Endometrial microvascular endothelial cells (primary cell): Measurements from ENCODE around the gene AJM1. TPM values are rescaled to one million over a fixed set of nuclear protein-coding genes. Genes with fewer than 3 reads are reported as not detected.

Experiments used
- in situ Hi-C: cut with HindIII; loops from 2 replicates; pipeline ENCODE4 v1.10.0; 2017; ENCODE audit warnings: low sequenced_read_pairs, low pct_unique_long_range_greater_than_20kb; ENCODE audit errors: inconsistent ontology term
- total RNA-seq: library from RNA; depleted of rRNA; stranded (reverse); fragments of >200 nt; gene quantifications from one replicate; pipeline ENCODE4 v1.2.3, GENCODE V29; 2015; ENCODE audit errors: inconsistent ontology term

AJM1 gene
- total RNA-seq, 1 donor from 2014 or later, result 0.46 TPM

DNA sequence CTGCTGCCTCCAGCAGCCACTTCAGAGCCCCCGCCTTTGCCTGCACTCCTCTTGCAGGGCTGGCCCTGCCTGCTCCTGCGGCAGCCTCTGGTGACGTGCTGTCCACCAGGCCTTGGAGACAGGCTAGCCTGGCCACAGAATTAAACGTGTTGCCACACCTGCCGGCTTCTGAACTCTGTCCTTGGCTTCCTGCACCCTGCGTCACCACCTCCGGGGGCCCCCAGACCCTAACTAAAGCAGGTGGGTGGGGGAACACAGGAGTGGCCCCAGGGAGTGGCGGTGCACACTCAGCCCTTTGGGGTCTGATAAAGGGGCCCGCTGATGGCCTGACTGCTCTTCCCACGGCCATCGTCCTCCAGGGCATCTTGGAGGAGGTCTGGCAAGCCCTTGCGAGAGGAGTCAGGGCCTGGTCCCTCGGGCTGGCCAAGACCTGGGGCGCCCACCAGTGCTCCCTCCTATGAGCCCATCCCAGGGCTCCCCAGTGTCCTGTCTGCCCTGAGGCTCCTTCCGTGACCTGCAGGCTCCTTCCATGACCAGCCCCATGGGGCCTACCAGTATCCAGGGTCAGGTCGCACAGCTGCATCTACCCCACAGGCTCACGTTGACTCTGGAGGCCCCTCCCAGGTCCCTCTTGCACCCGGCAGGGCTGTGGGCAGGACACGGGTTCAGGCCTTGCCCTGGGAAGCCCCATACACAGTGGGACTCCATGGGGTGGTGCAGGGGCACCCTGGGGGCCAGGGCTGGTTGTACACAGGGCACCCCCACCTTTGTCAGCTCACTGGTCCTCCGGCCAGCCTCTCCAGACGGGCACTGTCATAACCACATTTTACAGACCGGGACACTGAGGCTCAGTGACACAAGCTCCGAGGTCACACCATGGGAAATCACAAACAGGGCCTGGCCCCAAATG lies 8.8 kb downstream of the AJM1 start:
- in situ Hi-C loops, result no loop called here

- in situ Hi-C loops, result no loop called here
Measured at GRCh38 chr9:136851941-136852663, 9.8 kb downstream of the AJM1 start, which contains the start of gene MAMDC4. MAMDC4 (plus strand) TSS chr9:136852346; CDS start chr9:136852417, 71 bp downstream.

GRCh38 chr9:136852664-136853595 lies 10.7 kb downstream of the AJM1 start:
- in situ Hi-C loops, result no loop called here

DNA sequence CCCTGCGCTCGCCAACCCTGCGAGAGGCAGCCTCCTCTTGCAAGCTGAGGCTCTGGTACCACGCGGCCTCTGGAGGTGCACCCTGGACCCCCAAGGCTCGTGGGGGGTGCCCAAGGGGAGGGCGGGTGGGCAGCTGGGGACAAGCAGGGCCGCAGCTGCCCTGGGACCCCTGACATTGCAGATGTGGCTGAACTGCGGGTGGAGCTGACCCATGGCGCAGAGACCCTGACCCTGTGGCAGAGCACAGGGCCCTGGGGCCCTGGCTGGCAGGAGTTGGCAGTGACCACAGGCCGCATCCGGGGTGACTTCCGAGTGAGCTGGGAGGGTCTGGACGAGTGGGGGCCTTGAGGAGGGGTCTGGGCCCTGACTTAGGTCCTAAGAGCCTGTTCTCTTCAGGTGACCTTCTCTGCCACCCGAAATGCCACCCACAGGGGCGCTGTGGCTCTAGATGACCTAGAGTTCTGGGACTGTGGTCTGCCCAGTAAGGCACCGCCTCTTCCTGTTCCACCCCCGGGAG lies 11.4 kb downstream of the AJM1 start:
- in situ Hi-C loops, result no loop called here

DNA sequence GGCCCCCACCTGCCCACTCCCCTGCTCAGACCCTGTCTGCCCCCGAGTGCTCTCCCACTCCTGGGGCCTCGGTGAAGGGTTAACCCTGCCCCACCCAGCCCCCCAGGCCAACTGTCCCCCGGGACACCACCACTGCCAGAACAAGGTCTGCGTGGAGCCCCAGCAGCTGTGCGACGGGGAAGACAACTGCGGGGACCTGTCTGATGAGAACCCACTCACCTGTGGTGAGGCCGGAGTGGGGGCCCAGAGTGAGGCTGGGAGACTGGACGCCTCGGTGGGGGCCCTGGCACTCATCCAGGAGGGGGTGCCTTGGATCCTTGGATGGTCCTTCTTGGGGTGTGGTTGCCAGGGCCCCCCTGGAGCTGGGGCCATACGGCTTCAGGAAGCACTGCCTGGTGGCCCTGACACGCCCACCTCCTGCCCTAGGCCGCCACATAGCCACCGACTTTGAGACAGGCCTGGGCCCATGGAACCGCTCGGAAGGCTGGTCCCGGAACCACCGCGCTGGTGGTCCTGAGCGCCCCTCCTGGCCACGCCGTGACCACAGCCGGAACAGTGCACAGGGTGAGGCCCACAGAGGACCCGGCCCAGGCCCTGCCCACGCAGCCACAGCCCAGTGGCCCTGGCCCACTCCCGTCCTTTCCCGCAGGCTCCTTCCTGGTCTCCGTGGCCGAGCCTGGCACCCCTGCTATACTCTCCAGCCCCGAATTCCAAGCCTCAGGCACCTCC lies 12.0 kb downstream of the AJM1 start:
- in situ Hi-C loops, result no loop called here

GRCh38 chr9:136854842-136855460 lies 12.7 kb downstream of the AJM1 start:
- in situ Hi-C loops, result no loop called here

DNA sequence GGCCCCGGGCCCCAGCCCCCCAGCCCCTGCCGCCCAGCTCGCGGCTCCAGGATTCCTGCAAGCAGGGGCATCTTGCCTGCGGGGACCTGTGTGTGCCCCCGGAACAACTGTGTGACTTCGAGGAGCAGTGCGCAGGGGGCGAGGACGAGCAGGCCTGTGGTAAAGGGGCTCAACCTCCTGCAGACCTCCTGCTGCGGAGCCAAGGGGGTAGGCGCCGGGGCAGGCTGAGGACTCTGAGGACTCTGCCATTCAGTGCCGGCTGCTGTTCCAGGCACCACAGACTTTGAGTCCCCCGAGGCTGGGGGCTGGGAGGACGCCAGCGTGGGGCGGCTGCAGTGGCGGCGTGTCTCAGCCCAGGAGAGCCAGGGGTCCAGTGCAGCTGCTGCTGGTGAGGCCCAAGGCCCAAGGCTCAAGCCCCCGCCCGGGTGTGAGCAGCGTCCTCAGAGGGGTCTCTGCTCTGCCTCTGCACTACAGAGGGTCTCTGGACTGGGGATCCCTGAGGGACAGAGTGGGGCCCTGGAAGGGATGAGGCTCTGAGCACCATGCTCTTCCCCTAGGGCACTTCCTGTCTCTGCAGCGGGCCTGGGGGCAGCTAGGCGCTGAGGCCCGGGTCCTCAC lies 13.3 kb downstream of the AJM1 start:
- in situ Hi-C loops, result no loop called here

- in situ Hi-C loops, result no loop called here
Measured at GRCh38 chr9:136856079-136856476, 13.8 kb downstream of the AJM1 start.

DNA sequence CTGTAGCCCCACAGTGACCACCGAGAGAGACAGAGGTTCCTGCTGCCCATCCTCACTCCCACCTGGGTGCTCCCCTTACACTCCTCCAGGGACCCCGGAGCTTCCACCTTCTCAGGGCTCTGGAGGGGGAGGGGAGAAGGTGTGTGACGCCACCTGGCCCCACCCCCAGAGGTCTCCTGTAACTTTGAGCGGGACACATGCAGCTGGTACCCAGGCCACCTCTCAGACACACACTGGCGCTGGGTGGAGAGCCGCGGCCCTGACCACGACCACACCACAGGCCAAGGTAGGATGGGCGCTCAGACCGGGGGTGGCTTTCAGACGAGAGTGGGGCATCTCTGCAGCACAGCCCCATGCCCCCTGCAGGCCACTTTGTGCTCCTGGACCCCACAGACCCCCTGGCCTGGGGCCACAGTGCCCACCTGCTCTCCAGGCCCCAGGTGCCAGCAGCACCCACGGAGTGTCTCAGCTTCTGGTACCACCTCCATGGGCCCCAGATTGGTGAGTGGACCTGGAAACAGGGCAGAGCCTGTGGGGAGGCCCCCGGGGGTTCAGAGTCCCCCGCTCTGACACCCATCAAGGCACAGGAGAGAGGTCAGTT lies 14.4 kb downstream of the AJM1 start:
- in situ Hi-C loops, result no loop called here

- in situ Hi-C loops, result no loop called here
Measured at GRCh38 chr9:136857166-136857565, 14.9 kb downstream of the AJM1 start.

- in situ Hi-C loops, result no loop called here
Measured at GRCh38 chr9:136857581-136858412, 15.5 kb downstream of the AJM1 start.

GRCh38 chr9:136858452-136858843 lies 16.2 kb downstream of the AJM1 start:
- in situ Hi-C loops, result no loop called here

DNA sequence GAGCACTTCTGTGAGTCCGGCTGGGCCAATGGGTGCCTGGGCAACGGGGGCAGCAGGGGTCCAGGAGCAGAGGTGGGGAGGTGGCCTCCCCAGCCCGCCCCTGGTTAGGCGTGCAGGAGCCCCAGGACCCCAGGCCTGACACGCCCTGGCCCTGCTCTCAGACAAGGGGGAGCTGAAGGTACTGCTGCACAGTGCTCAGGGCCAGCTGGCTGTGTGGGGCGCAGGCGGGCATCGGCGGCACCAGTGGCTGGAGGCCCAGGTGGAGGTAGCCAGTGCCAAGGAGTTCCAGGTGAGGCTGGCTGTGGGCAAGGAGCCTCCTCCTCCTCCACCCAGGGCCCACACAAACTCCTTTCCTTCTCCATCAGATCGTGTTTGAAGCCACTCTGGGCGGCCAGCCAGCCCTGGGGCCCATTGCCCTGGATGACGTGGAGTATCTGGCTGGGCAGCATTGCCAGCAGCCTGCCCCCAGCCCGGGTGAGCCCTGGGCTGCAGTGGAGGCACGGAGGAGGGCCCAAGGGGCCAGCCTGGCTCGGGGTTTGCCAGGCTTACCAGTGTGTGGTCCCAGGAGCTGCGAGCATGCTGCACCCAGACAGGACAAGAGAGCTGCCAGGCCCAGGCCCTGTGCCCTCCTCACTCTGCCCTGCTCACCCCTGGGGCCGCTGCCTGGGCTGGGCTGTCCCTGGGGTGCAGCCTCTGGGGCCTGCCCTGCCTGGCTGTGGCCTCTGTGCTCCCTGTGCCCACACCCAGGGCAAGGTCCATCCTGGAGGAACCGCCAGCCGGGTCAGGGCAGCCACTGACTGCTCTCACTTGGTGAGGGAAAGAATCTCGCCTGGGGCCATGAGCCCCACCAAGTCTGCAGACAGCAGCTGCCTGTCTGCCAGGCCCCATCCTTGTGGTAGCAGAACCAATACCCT lies 16.8 kb downstream of the AJM1 start:
- in situ Hi-C loops, result no loop called here

GRCh38 chr9:136860529-136860928 lies 18.3 kb downstream of the AJM1 start:
- in situ Hi-C loops, result no loop called here
